Muscle of leg (tissue), 11 donors: ENCODE measurements around the gene DGKB. TPM values are rescaled to one million over a fixed set of nuclear protein-coding genes. Genes with fewer than 3 reads are reported as not detected.

Experiments used
- DNase-seq: peaks from one replicate; pipeline ENCODE4 v3.0.0; 2013
- H3K27ac ChIP-seq: one replicate; pipeline ENCODE4 v1.5.1; 2013; ENCODE audit warnings: mild to moderate bottlenecking, low read length, control low read depth
- H3K27me3 ChIP-seq: one replicate; pipeline ENCODE4 v1.6.1; 2013; ENCODE audit warnings: low read length; ENCODE audit not compliant: control insufficient read depth, insufficient read depth
- H3K36me3 ChIP-seq: one replicate; pipeline ENCODE4 v1.6.1; 2013; ENCODE audit warnings: low read length; ENCODE audit not compliant: control insufficient read depth, insufficient read depth
- H3K4me1 ChIP-seq: one replicate; pipeline ENCODE4 v1.6.1; 2013; ENCODE audit warnings: low read length; ENCODE audit not compliant: control insufficient read depth, insufficient read depth
- H3K4me3 ChIP-seq: one replicate; pipeline ENCODE4 v1.5.1; 2013; ENCODE audit warnings: low read length, control low read depth
- H3K9me3 ChIP-seq: replicated peaks from 2 replicates; pipeline ENCODE4 v1.6.1; 2013; ENCODE audit warnings: low read depth, low read length; ENCODE audit not compliant: control insufficient read depth
- WGBS: methylation state at CpG from one replicate; pipeline ENCODE4 v1.1.5; 2013; ENCODE audit warnings: missing lambda C conversion rate; ENCODE audit not compliant: insufficient coverage; 5-methylcytosine and 5-hydroxymethylcytosine counted together
- polyA plus RNA-seq, 8 donors: library from polyadenylated mRNA; unstranded; fragments of 120-200 nt; gene quantifications; one replicate each; pipeline versions ENCODE4 v1.2.1 to v1.2.3, GENCODE V29; 2013; ENCODE audit warnings: inconsistent platforms in 1 of 8, low replicate concordance in 1 of 8; ENCODE audit not compliant: insufficient read length in 8 of 8, insufficient read depth in 1 of 8
- total RNA-seq: library from RNA; stranded (reverse); fragments of 120-200 nt; gene quantifications from one replicate; pipeline ENCODE4 v1.2.4, GENCODE V29; 2013

Gene DGKB
- total and polyA plus RNA-seq, 9 donors, result 0.42 to 1.4 (median 0.85) TPM

DNA sequence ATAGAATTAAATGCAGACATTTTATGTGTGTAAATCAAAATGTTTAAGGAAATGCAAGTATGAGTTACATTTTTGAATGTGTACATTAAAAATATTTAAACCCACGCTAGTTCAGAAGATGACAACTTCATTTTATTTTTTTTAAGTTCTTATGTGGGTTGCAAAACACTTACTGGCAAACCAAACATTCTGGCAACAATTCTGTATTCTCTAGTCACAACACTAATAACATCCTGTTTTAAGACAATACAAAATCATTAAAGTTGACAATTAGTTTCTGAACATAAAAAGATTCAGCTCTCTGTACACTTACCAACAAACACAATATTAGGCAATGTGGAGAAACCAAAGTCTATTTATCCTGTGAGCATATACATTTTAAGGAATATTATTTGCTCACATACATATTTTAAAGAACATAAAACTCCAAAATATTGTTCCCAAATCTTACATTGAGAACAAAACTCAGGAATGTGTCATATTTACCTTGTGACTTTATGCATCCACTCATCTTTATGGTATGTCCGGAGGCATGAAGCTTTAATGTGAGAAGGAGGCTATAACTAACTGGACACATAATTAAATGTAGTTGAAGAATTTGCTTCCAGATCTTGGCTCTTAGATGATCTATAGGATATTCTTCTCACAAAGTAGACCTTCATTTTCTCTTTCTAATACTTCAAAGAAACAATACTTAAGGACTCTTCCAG is 134.7 kb downstream of the DGKB start:
- no peak for DNase-seq
- no peak overlapping the region for H3K27ac ChIP-seq
- no peaks in the 10 kb centered on the region for H3K36me3 ChIP-seq
- H3K9me3 ChIP-seq, result no peaks in the 10 kb centered on the region
- H3K4me3 ChIP-seq, result no peak overlapping the region
- H3K27me3 ChIP-seq, result no peaks in the 10 kb centered on the region
- H3K4me1 ChIP-seq, result no peaks in the 10 kb centered on the region
- WGBS, result no CpG with 5 or more reads among the region's 2 CpGs

DNA sequence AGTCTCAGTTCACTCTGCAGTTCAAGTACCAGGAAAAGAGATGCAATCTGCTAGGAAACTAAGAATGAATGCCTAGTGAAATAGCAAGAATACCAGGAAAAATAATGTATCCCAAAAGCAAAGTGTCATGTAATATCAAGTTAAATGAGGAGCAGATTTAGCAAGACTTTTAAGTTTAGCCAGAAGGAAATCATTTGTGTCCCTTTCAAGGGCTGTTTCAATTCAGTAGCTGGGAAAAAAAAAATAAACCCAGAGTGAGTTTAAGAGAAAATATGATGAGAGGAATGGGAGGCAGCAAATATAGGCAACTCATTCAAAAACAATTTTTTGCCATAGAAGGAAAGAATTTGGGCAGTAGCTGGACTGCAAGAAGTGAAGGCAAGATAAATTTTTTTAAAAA is 135.8 kb downstream of the DGKB start:
- no peak for DNase-seq
- Histone ChIP-seq H3K27ac (no peak overlapping the region), H3K4me1 (peaks cover 5% of the 10 kb centered on the region)

DNA sequence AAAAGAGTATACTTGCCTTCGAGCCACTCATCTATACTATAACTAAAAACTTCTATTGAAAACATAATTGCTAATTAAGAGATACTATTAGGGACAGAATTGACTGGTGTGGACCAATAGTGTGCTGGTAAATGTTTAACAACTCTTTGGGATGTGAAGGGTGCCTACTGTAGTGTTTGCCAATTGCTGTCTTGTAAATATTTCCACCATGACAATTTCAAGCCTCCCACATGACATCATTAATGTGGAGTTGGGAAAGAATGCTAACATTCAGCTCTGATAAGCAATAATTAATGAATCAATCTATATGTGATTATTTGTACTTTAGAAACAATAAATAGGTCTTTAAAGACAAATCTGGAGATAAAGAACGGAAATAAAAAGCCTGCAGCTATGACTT is 136.8 kb downstream of the DGKB start:
- no CpG with 5 or more reads among the region's 2 CpGs for WGBS
- Histone ChIP-seq H3K4me3 (no peak overlapping the region), H3K4me1 (peaks cover 11% of the 10 kb centered on the region), H3K36me3 (no peaks in the 10 kb centered on the region), H3K9me3 (no peaks in the 10 kb centered on the region), H3K27ac (no peak overlapping the region), H3K27me3 (no peaks in the 10 kb centered on the region)
- no peak for DNase-seq

More for the DNA sequence above, 135.8 kb downstream of the DGKB start:
- Histone ChIP-seq H3K9me3 (no peaks in the 10 kb centered on the region), H3K36me3 (no peaks in the 10 kb centered on the region), H3K27me3 (no peaks in the 10 kb centered on the region), H3K4me3 (no peak overlapping the region)

DNA sequence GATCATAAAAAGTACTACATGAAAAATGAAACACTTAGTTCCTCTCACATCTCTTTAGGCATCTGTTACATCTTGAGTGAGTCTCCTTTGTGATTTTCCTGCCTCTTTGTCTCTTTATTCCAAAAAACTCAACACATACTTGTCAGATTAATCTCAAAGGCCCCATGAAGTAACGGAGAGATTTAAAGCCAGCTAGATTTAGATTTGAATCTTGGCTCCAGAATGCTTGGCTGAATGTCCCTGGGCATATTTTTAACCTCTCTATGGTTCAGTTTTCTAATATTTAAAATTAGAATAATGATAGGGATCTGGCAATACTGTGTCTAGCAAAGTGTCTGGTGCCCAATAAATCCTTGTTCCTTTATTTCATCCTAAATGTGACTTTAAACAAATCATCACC is 140.0 kb downstream of the DGKB start:
- Histone ChIP-seq H3K9me3 (no peaks in the 10 kb centered on the region), H3K36me3 (no peaks in the 10 kb centered on the region), H3K27me3 (no peaks in the 10 kb centered on the region), H3K27ac (peak overlapping the region; percentile 91), H3K4me1 (peaks cover 11% of the 10 kb centered on the region), H3K4me3 (no peak overlapping the region)
- WGBS, result no CpG with 5 or more reads among the region's 1 CpG
- peak; percentile 84 for DNase-seq

DNA sequence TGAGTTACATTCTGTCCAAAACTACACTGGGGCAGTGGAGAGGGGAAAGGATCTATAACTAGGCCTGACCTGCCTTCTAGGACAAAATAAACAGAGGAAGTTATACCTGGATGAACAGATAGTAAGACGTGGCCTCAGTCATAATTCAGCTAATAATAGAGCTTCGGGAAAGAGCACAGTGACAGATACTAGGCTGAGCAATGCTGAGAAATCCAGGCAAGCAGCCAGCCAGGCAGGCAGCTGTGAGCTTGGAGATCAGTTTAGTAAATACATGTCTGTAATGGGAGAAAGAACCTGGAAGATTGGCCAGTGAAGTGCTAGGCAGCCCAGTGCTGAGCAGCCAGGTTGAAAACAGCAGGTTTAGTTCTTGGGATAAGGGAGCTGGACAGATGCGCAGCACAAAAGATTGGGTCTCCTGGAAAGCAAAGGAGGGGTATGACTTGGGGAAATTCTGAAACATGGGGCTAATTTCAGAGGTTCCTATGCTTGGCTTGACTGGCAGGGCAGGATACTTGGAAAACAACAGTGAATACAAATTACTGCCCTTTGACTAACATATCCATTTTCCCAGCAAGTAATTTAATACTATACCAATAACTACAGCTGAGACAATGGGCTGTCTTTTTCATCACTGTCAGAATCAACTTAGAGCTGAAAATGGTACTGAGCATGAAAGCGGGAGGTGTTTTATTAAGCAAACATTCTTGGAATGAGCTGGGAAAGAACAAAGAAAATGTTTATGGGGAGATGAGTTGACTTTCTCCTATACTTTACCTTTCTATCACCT is 140.8 kb downstream of the DGKB start:
- WGBS, result 11% methylated on average over 3 of the region's 4 CpGs
- no peak overlapping the region for H3K4me3 ChIP-seq
- H3K27ac ChIP-seq, result peak overlapping the region; percentile 91
- DNase-seq, result peak; percentile 97
- H3K4me1 ChIP-seq, result peaks cover 11% of the 10 kb centered on the region
- H3K27me3 ChIP-seq, result no peaks in the 10 kb centered on the region
- no peaks in the 10 kb centered on the region for H3K9me3 ChIP-seq
- H3K36me3 ChIP-seq, result no peaks in the 10 kb centered on the region

DNA sequence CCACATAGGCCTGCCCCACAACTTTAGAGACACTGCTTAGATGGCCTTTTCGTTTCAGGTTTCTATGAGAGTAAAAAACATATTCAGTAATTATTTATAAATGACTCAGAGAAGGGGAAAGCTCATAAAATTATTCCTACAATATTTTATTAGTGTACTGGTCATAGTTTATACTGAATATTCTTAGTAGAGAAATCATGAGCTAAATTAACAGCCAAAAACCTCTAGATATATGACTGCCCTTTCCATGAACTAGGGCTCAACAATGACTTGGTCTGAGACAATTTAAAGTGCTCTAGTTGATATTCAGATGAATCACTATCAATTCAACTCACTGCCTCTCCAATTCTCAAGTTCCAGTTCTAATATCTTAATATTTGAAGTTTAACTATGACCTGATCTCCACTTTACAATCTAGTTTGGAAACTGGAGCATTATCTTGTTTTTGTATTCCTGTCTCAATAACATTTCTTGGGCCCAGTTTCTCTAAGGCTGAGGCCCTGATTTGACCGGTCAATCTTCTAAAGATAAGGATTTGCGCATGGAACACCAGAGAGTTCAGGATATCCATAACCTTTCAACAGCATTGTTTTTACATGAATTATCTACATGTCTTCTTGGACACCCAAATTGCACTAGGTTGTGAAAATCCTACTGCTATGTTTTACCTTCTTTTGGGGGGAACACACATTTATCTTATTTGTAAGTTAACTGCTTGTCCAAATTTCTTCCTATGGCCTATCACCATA is 141.6 kb downstream of the DGKB start:
- H3K27ac ChIP-seq, result peak overlapping the region; percentile 91
- WGBS, result 88% methylated on average over 2 of the region's 3 CpGs

DNA sequence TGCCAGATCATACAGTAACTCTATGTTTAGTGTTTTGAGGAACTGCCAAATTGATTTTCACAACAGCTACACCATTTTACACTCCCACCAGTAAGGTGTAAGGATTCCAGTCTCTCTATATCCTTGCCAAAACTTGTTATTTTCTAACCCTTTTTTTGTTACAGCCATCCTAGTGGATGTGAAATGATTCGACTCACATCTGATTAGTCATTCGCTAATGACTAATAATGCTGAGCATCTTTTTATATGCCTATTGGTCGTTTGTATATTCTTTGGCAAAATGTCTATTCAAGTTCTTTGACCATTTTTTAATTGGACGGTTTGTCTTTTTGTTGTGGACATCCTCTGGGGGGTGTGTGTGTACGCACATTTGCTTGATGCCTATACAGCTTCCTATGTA is 142.8 kb downstream of the DGKB start:
- Histone ChIP-seq H3K4me1 (peaks cover 11% of the 10 kb centered on the region), H3K27me3 (no peaks in the 10 kb centered on the region), H3K27ac (no peak overlapping the region), H3K36me3 (no peaks in the 10 kb centered on the region), H3K4me3 (no peak overlapping the region), H3K9me3 (no peaks in the 10 kb centered on the region)
- WGBS, result 100% methylated on average over 1 of the region's 5 CpGs
- DNase-seq, result no peak

More for the DNA sequence above, 141.6 kb downstream of the DGKB start:
- Histone ChIP-seq H3K4me1 (peaks cover 11% of the 10 kb centered on the region), H3K36me3 (no peaks in the 10 kb centered on the region), H3K4me3 (no peak overlapping the region), H3K27me3 (no peaks in the 10 kb centered on the region), H3K9me3 (no peaks in the 10 kb centered on the region)
- DNase-seq, result peak; percentile 43

DNA sequence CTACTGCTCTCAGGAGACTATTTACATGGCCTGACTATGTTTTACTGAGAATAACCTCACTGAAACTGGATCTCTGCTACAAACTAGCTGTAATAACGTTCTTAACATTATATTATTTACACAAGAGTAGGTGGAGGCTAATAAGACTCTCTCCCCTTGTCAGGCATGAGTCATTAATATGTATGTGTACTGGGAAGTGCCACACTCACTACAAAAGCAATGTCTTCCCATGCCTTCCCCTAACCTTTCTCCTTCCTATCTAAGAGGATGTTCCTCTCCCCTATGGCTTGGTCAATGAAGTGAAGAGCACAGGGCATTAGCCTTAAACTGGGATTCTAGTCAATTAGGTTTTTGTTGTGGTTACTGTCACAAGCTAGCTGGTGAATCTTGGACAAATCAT is 147.9 kb downstream of the DGKB start:
- H3K36me3 ChIP-seq, result no peaks in the 10 kb centered on the region
- H3K4me3 ChIP-seq, result no peak overlapping the region
- no peaks in the 10 kb centered on the region for H3K27me3 ChIP-seq
- H3K9me3 ChIP-seq, result no peaks in the 10 kb centered on the region
- DNase-seq, result no peak
- no CpG with 5 or more reads among the region's 1 CpG for WGBS
- no peak overlapping the region for H3K27ac ChIP-seq
- no peaks in the 10 kb centered on the region for H3K4me1 ChIP-seq

DNA sequence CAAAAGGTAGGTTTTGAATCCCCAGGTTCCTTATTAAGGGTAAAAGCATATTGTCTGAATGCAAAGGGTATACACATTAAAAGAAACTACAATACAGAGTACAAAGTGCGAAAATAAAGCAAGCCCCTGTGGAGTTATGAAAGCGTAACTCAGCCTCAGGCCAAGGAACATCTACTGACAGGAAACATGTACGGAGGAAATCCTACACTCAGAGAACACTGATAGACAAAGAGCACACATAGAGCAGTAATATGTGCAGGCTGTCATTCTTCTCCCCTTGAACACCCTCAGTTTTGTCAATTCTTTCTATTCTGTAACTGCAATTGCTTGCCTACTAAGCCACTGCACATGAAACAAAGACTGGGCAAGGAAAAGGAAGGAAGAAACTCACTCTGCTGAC is 150.2 kb downstream of the DGKB start:
- Histone ChIP-seq H3K27ac (no peak overlapping the region), H3K27me3 (no peaks in the 10 kb centered on the region), H3K4me1 (peaks cover 2% of the 10 kb centered on the region), H3K4me3 (no peak overlapping the region), H3K36me3 (no peaks in the 10 kb centered on the region), H3K9me3 (no peaks in the 10 kb centered on the region)
- 63% methylated on average over 3 of the region's 3 CpGs for WGBS
- DNase-seq, result no peak

DNA sequence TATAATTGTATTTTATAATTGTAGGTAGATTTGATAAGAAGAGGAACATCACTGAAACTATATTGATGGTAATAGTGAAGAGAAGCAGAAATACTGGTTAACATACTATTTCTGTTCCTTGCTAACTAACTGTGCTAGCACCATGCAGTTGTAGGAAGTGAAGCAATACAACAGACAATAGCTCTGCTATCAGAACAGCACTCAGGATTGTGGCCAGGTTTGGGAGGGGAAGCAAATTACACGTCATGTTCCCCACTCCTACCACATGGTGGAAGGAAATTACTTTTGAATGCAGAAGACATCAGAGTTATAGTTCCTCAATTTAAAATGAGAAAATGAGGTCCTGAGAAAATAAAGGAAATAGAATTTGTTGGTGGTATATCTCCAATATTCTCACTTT is 151.1 kb downstream of the DGKB start:
- Histone ChIP-seq H3K36me3 (no peaks in the 10 kb centered on the region), H3K27ac (no peak overlapping the region), H3K9me3 (no peaks in the 10 kb centered on the region), H3K27me3 (no peaks in the 10 kb centered on the region), H3K4me1 (peaks cover 2% of the 10 kb centered on the region), H3K4me3 (no peak overlapping the region)
- WGBS, result no CpG with 5 or more reads among the region's 1 CpG
- DNase-seq, result peak; percentile 16
